ENCODE results near the gene KCNN1.
"Not testable (repeated sequence)": the region's sequence is repeated elsewhere in the genome, so short reads cannot be mapped to it uniquely, and the experiment has no call there.

The KCNN1 gene

GRCh38 chr19:18000915-18001776 lies 34.2 kb downstream of the KCNN1 start:
- Histone ChIP-seq H3K27me3 (replicated peaks; ENCODE audit: control insufficient read depth, insufficient read depth, low read length) (no peaks in the 10 kb centered on the region), H3K4me3 (replicated peaks; ENCODE audit: low read depth, low read length) (peak overlapping the region; percentile 69), H3K36me3 (ENCODE audit: control insufficient read depth, insufficient read depth, low read length) (no peaks in the 10 kb centered on the region)
- TF ChIP-seq CTCF (IDR thresholded peaks at IDR 0.05; ENCODE audit: insufficient read depth, low read length, poor library complexity, severe bottlenecking), result no peak
- DNase-seq (ENCODE audit: extremely low read depth, insufficient read length), result peak; percentile 91

- no peak for DNase-seq (ENCODE audit: extremely low read depth, insufficient read length)
- H3K27me3 ChIP-seq (replicated peaks; ENCODE audit: control insufficient read depth, insufficient read depth, low read length), result no peaks in the 10 kb centered on the region
- TF ChIP-seq CTCF (IDR thresholded peaks at IDR 0.05; ENCODE audit: insufficient read depth, low read length, poor library complexity, severe bottlenecking), result no peak
- peak overlapping the region; percentile 69 for H3K4me3 ChIP-seq (replicated peaks; ENCODE audit: low read depth, low read length)
- no peaks in the 10 kb centered on the region for H3K36me3 ChIP-seq (ENCODE audit: control insufficient read depth, insufficient read depth, low read length)
These were observed 35.0 kb downstream of the KCNN1 start for GRCh38 chr19:18001777-18002345.

- DNase-seq (ENCODE audit: extremely low read depth, insufficient read length), result no peak
- H3K36me3 ChIP-seq (ENCODE audit: control insufficient read depth, insufficient read depth, low read length), result no peaks in the 10 kb centered on the region
- H3K27me3 ChIP-seq (replicated peaks; ENCODE audit: control insufficient read depth, insufficient read depth, low read length), result no peaks in the 10 kb centered on the region
- H3K4me3 ChIP-seq (replicated peaks; ENCODE audit: low read depth, low read length), result peak overlapping the region; percentile 69
- no peak for TF ChIP-seq CTCF (IDR thresholded peaks at IDR 0.05; ENCODE audit: insufficient read depth, low read length, poor library complexity, severe bottlenecking)
These were observed 35.5 kb downstream of the KCNN1 start for GRCh38 chr19:18002347-18002850.

GRCh38 chr19:18005750-18006149 lies 38.8 kb downstream of the KCNN1 start:
- not testable (repeated sequence) for H3K4me3 ChIP-seq (replicated peaks; ENCODE audit: low read depth, low read length); H3K27me3 ChIP-seq (replicated peaks; ENCODE audit: control insufficient read depth, insufficient read depth, low read length); DNase-seq (ENCODE audit: extremely low read depth, insufficient read length)
- peaks cover 11% of the 10 kb centered on the region for H3K36me3 ChIP-seq (ENCODE audit: control insufficient read depth, insufficient read depth, low read length)

- H3K27me3 ChIP-seq (replicated peaks; ENCODE audit: control insufficient read depth, insufficient read depth, low read length), result no peaks in the 10 kb centered on the region
- H3K36me3 ChIP-seq (ENCODE audit: control insufficient read depth, insufficient read depth, low read length), result peaks cover 12% of the 10 kb centered on the region
- DNase-seq (ENCODE audit: extremely low read depth, insufficient read length), result peak; percentile 86
- peak overlapping the region; percentile 41 for H3K4me3 ChIP-seq (replicated peaks; ENCODE audit: low read depth, low read length)
- peak; percentile 95 for TF ChIP-seq CTCF (IDR thresholded peaks at IDR 0.05; ENCODE audit: insufficient read depth, low read length, poor library complexity, severe bottlenecking)
These were observed 40.4 kb downstream of the KCNN1 start for GRCh38 chr19:18007044-18007916.

Data from GM06990 (cell line).